Stimulated activated CD4-positive, alpha-beta T cell treated with anti-CD3 and anti-CD28 coated beads, Interleukin-4, amount 100 ng/mL, for 4 hours (primary cell): ENCODE measurements around the gene CCDC157.
"Not testable (repeated sequence)": the region's sequence is repeated elsewhere in the genome, so short reads cannot be mapped to it uniquely, and the experiment has no call there.

ENCODE experiments used
- DNase-seq, 2 experiments: peaks; one replicate each; pipeline ENCODE4 v3.0.0-alpha.2; 2020

Gene CCDC157

DNA sequence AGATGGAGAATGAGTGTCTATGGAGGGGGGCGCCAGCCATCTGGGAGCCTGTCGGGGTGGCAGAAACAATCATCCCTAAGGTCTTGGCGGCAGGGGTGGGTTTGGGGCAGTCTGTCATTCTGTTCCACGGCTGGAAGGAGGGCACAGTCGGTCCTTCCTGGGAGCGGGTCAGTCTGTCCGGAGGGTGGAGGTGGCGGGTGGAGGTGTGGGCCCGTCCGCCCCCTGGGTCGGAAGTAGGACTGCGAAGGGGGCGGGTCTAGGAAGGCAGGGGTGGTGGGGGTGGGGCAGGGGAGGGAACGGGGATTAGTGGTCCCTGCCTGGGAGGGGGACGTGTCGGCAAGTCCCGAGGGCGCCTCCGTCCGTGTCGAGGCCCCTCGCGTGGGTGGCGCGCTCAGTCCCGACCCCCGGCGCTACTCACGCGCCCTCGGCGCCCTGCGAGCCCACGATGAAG lies 30.5 kb upstream of the CCDC157 start:
- peak in 1 of 2 experiments; percentile 26 for DNase-seq

DNA sequence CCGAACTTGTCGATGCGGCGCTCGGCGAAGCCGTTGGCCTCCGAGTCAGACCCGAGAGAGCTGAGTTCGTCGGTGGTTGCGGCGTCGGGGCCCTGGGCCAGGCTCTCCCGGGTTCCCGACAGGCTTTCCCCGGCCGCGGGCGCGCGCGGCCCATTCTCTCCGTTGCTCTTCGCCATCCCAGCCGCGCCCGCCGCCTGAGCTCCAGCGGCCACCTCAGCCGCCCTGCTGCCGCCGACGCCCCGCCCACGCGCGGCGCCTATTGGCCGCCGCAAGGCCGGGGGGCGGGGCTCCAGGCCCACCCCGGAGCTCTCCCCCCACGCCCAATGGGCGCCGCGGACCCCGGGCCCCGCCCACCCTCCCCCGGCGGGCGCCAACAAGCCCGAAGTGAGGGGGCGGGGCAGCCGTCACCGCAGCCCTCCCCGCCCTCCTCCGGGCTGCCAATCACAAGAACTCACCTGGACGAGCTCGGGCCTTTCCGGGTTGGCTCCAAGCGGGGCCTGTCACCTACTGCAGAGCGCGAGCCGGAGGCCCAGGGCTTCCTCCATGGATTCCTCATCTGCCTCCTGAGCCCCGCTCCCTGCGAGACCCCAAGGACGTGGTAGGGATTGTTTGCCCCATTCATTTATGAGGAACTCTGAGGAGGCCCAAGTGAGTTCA lies 30.0 kb upstream of the CCDC157 start, which contains the start of gene TBC1D10A:
Gene TBC1D10A (minus strand): TSS at position 236 of the 657 bp plus-strand sequence. CDS start 60 bp downstream, at position 176.
- DNase-seq, result peak; percentile 93 to 94

GRCh38 chr22:30327864-30328345 lies 28.9 kb upstream of the CCDC157 start:
- DNase-seq, result no peak

GRCh38 chr22:30328466-30329049 lies 28.2 kb upstream of the CCDC157 start:
- no peak for DNase-seq

GRCh38 chr22:30332551-30332950 lies 24.3 kb upstream of the CCDC157 start:
- DNase-seq, result no peak

GRCh38 chr22:30332994-30333706 lies 23.7 kb upstream of the CCDC157 start:
- DNase-seq, result no peak

DNA sequence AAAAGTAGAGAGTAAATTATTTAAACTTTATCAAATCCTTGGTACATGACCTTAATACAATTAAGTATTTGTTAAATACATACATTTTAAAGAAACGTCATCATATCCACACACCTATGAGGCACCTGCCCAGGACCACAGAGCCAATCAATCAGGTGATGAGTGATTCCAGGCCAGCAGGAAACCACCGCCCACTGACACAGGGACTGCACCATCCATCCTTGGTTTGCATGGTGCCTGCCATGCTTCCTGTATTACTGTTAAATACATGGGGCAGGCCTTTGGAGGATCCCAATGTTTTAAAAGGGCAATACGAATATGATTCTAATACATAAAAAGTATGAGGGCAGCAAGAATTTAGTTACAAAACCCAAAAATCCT lies 23.1 kb upstream of the CCDC157 start:
- DNase-seq, result no peak

DNA sequence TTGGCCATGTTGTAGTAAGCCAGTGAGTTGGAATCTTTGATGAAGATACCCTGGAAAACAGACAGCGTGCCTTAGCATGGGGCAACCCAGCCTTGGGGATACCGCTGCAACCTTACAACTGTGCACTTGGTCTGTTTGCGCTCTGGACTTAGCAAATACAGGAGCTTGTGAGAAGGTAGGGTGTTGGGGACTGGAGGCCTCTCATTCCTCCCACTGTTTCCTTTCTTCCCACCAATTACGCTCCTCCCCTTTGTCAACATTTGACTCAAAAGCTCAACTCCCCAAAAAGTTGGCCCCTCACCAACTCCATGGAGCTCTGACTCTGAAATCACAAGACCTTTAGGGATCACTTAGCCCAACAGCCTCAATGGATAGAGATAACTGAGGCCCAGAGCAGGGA lies 22.2 kb upstream of the CCDC157 start:
- DNase-seq, result no peak

DNA sequence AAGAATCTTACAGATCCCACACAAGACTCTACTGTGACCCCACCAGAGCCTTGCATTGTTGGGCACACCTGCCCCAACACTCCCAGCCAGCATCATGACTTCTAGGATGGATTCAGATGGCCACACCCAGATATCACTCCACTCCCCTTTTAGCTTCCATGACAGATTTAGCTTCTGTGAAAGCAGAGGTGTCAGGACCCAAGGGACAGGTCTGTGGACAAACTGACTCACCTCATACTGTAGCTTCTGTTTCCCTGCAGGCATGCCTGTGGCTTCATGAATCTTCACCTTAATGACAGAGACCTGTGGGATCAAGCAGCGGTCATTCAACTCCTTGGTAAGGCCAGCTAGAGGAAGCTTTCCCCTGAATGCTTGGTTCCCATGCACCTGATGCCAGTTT lies 21.6 kb upstream of the CCDC157 start:
- no peak for DNase-seq

DNA sequence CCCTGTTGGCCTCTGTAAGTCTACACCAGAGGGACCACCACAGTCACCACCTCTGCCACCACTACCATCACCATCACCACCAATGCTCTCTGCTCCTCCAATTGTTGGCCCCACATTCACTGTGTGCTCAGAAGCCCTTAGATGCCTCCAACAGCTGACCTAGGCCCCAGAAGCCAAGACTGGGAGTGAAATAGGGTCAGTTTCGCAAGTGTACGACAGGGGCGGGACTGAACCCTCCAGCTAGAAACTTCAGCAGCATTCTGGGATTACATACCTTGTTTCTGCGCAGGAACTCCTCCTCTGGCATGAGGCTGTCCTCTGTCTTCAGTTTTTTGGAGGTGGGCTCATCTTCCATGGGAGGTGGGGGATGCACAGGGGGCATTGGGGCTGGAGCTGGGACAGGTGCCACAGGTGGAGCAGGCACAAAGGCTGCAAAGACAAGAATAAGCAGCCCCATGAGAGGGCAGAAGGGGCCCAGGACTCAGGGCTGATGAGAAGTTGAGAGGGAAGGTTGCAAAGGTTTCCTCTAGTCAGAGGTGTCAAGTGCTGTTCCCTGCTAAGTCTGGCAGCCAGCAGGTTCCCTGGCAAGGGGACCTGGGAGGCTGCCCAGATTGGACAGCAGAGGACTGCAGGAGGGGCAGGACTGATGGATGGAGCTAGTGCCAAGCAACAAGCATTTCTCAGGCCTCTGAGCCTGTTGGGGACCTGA lies 19.9 kb upstream of the CCDC157 start:
- DNase-seq, result no peak

- no peak for DNase-seq
Measured at GRCh38 chr22:30337461-30337778, 19.4 kb upstream of the CCDC157 start.

DNA sequence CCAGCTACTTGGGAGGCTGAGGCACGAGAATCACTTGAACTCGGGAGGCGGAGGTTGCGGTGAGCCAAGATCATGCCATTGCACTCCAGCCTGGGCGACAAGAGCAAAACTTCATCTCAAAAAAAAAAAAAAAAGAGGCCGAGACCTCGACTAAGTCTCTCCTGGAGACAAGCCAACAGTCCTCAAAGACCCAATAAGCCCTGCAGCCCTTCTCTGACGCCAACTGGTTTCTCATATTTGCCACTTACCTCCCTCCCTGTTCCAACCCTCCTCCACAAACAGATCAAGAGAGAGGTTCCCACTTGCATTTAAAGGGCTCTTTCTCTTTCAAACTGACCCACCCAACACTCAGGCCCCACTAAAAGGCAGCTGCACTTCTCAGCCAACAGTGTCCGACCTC lies 18.5 kb upstream of the CCDC157 start:
- not testable (repeated sequence) for DNase-seq

- DNase-seq, result no peak
Measured at GRCh38 chr22:30338802-30339201, 18.0 kb upstream of the CCDC157 start.

DNA sequence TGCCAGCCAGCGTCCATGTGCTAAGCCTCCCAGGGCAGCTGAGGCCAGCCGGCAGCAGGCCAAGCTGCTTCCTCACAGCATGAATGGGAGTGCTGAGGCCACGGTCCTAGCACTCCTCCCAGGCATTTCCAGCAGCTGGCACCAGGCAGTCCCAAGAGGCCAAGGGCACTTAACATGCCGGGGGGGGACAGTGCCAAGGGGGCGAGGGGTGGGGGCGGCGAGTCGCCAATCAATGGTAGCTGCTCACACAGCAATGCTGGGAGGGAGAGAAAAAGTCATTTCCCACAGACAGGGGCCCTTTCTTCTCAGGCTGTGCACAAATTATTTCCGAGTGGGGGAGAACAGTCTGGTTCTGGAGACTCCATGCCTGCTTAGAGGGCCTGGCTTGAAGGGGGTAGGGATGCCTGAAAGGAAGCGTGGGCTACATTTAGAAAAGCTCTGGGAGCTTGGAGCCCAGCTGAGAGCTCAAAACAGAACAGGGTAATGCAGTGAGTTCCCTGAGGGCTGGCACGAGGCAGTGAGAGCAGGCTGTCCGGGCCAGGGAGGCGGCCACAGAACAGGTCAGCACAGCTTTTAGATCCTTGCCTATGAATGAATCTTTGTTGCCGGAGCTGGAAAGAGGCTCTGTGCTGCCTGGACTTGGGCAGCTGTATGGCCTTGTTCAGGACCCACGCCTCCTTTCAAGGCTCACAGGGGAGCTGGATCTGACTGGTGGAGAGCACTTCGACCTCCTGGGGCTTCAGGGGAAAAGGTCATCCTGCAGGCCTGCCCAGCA lies 15.7 kb upstream of the CCDC157 start:
- no peak for DNase-seq

DNA sequence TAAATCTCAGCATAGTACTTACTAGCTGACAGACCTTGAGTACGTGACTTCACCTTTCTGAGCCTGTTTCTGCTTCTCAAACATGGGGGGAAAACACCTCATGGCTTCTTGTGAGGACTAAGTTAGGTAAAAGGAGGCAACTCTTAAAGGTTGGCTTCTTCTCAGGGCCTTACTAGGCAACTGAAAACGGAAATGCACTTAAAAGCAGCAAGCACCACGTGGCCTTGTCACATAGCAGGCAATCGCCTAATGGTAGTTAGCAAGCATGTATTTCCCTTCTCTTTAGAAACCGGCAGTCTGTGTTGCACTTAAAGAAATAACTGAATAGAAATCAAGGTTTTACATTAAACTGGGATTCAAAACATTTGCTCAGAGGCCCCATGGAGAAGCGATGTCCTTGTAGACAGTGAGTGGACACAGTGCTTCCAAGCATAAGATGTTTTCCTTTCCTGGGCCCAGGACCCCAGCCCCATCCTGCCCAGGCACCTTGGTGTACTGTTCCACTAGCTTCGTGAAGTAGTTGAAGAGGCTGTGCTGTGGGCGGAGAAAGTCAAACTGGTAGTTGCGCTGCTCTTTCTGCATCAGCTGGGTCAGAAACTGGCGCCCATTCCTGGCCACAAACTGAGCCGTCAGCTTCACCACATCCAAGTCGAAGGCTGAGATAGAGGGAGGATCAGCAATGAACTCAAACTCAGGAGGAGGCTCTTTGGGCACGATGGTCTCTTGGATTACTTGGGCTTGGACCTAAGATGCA lies 12.2 kb upstream of the CCDC157 start:
- DNase-seq, result no peak

DNA sequence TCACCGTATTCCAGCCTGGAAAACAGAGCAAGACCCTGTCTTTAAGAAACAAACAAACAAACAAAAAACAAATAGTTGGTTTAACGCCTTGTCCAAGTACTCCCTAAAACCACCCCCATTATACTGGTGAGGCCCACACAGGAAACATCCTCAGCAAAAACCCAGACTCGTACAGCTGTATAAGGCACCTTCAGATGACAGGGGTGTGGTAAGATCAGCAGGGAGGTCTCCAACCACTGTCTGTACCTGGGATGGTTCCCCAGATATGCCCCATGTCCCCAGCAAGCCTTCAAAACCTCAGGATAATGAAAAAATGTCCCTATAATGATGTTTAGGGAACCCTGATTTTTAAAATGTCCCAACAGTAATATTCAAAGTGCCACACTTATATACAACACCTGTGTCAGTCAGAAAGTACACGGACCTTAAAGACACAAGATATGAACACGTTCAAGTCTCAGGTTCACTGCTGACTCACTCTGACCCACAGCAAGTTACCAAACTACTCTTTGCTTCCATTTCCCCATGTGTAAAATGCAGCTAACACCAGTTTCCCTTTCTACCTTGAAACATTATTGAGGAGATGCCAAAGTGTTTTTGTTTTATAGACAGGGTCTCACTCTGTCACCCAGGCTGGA lies 9.4 kb upstream of the CCDC157 start:
- DNase-seq, result no peak

GRCh38 chr22:30348404-30348803 lies 8.4 kb upstream of the CCDC157 start:
- DNase-seq, result no peak

DNA sequence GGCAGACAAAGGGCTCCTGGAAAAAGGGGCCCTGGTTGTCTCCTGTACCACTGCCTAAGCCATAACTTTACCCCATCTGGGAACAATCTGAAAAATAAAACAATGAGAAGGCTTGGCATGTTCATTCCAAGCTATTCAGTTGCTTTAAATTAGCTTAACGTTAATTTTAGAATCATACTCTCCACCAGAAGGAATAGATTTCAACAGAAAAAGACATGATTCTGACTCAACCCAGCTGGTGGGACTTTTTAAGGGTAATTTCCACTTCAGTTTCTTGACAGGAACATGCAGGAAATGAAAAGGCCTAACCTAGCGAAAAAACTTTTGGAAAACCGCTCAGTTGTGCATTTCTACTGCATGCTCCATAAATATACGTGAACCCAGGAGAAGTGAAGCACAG lies 8.0 kb upstream of the CCDC157 start:
- no peak for DNase-seq

DNA sequence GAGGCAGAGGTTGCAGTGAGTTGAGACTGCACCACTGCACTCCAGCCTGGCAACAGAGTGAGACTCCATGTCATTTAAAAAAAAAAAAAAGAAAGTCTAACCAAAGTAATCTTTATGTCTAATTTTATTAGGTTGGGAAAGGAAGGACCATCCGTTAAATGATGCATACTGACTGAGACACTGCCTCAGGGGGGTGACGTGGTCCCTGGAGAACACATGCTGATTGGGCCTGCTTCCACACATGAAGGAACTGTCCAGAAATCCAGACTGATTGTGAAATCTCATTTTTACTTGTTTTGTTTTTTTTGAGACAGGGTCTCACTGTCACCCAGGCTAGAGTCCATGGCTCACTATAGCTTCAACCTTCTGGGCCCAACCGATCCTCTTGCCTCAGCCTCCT lies 5.6 kb upstream of the CCDC157 start:
- no peak for DNase-seq

DNA sequence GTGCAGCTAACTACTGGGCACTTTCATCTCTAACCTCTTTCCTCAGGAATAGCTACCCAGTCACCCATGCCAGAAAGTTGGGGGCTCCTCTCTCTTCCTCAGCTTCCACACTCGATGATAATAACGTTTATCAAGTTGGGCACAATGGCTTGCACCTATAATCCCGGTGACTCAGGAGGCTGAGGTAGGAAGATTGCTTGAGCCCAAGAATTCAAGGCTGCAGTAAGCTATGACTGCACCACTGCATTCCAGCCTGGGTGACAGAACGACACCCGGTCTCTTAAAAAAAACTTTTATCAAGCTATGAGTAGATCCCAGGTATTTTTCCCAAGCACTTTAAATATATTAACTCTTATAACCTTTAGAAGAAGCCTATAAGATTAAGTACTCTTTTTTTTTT lies 2.2 kb upstream of the CCDC157 start:
- no peak for DNase-seq

DNA sequence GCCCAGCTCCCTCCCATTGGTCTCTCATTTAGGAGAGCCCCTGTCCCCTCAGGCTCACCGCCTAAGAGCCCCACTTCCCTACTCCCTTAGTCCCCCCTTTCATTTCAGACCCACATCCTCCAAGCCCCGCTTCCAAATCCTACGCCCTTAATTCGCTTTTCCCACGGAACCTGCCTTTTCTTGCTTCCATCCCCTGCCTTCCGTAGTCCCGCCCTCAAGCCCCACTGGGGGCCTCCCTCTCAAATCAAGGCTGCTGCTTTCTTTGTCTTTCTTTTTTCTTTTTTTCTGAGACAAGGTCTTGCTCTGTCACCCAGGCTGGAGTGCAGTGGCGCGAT lies 396 bp downstream of the CCDC157 start:
- no peak for DNase-seq
